Breast epithelium (tissue), 4 donors: ENCODE data around the gene ZFHX3. TPM values are rescaled to one million over a fixed set of nuclear protein-coding genes. Genes with fewer than 3 reads are reported as not detected.

Experiments used
- DNase-seq, 2 donors: peaks; one replicate each; pipeline ENCODE4 v3.0.0-alpha.2; 2019; ENCODE audit warnings: low spot score in 2 of 2
- H3K27ac ChIP-seq, 2 donors: fragments of 200-600 bp; sonication (generic) in 1 of 2; one replicate each; pipeline ENCODE4 v1.5.1; 2016 to 2019; ENCODE audit warnings: mild to moderate bottlenecking in 1 of 2
- H3K27me3 ChIP-seq, 2 donors: fragments of 200-600 bp; sonication (generic) in 1 of 2; one replicate each; pipeline versions ENCODE4 v1.5.1 to v1.6.0; 2017 to 2019; ENCODE audit warnings: control low read depth in 1 of 2, mild to moderate bottlenecking in 1 of 2
- H3K36me3 ChIP-seq: fragments of 200-600 bp; one replicate; pipeline ENCODE4 v1.5.1; 2019
- H3K4me1 ChIP-seq, 2 donors: fragments of 200-600 bp; sonication (generic); one replicate each; pipeline ENCODE4 v1.5.1; 2016 to 2019; ENCODE audit warnings: control low read depth in 1 of 2
- H3K4me3 ChIP-seq, 3 donors: fragments of 200-600 bp; sonication (generic); 1 replicate in 2 of 3; 2 replicates in 1 of 3; pipeline ENCODE4 v1.5.1; 2016 to 2019; ENCODE audit warnings: mild to moderate bottlenecking in 3 of 3, moderate library complexity in 2 of 3
- H3K9me3 ChIP-seq, 2 donors: fragments of 200-600 bp; sonication (generic) in 1 of 2; one replicate each; pipeline ENCODE4 v1.5.1; 2016 to 2019; ENCODE audit warnings: control low read depth in 1 of 2
- POLR2A ChIP-seq: fragments of 450-650 bp; IDR thresholded peaks from one replicate; pipeline ENCODE4 v1.6.1; 2016; ENCODE audit warnings: antibody characterized with exemption, mild to moderate bottlenecking, moderate library complexity
- POLR2AphosphoS5 ChIP-seq, 3 donors: sonication (generic); formaldehyde crosslinking; IDR thresholded peaks; one replicate each; pipeline ENCODE4 v1.6.1; 2017; ENCODE audit warnings: antibody characterized with exemption in 3 of 3
- intact Hi-C: fragments of 100-400 bp; cut with DNase I; formaldehyde crosslinking; loops from one replicate; pipeline ENCODE4 v1.15.1; 2023; ENCODE audit warnings: low total_unique reads
- total RNA-seq, 3 donors: library from RNA; depleted of rRNA; stranded (reverse); fragments of >200 nt; gene quantifications; one replicate each; pipeline ENCODE4 v1.1.0, GENCODE V29; 2016
- TF ChIP-seq, protein P1 (sequence below), 3 donors: fragments of 450-650 bp; IDR thresholded peaks; one replicate each; pipeline ENCODE4 v1.5.1; 2016 to 2017; ENCODE audit warnings: antibody characterized with exemption in 3 of 3, mild to moderate bottlenecking in 3 of 3, moderate library complexity in 3 of 3

Gene ZFHX3
- total RNA-seq, 3 donors from 2014 or later = 10.8 to 36.0 (median 11.8) TPM

DNA sequence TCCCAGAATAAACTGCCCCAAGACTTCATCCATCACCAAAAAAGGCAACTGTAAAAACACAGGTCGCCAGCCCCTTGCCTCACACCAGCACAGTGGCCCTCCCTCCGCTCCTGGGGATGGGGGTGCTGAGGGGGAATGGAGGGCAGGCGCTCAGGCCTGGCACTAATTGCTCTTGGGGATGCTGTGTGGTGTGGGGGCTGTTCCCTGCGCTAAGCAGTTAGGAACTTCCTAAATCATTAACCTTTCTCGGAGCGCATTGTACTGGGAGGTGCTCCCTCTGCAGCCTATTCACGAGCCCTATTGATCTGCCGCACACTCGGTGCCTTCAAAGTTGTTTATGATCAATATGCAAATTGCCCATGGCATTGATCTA lies 199.9 kb downstream of the ZFHX3 start:
- TF ChIP-seq POLR2A = no peak
- no peak for TF ChIP-seq POLR2AphosphoS5 (IDR thresholded peaks at IDR 0.05)
- TF ChIP-seq, protein P1, sequence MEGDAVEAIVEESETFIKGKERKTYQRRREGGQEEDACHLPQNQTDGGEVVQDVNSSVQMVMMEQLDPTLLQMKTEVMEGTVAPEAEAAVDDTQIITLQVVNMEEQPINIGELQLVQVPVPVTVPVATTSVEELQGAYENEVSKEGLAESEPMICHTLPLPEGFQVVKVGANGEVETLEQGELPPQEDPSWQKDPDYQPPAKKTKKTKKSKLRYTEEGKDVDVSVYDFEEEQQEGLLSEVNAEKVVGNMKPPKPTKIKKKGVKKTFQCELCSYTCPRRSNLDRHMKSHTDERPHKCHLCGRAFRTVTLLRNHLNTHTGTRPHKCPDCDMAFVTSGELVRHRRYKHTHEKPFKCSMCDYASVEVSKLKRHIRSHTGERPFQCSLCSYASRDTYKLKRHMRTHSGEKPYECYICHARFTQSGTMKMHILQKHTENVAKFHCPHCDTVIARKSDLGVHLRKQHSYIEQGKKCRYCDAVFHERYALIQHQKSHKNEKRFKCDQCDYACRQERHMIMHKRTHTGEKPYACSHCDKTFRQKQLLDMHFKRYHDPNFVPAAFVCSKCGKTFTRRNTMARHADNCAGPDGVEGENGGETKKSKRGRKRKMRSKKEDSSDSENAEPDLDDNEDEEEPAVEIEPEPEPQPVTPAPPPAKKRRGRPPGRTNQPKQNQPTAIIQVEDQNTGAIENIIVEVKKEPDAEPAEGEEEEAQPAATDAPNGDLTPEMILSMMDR (IDR thresholded peaks at IDR 0.05) = no peak
- Histone ChIP-seq H3K9me3 (no peaks in the 10 kb centered on the region), H3K27me3 (no peaks in the 10 kb centered on the region), H3K4me3 (no peak overlapping the region), H3K4me1 (no peaks in the 10 kb centered on the region), H3K36me3 (no peaks in the 10 kb centered on the region), H3K27ac (peak overlapping the region; percentile 62 to 81)
- no peak for DNase-seq
- intact Hi-C loops = loop anchor here (1.0 kb wide), 1 partner anchor 31 kb away; no protein-coding TSS in a partner anchor

DNA sequence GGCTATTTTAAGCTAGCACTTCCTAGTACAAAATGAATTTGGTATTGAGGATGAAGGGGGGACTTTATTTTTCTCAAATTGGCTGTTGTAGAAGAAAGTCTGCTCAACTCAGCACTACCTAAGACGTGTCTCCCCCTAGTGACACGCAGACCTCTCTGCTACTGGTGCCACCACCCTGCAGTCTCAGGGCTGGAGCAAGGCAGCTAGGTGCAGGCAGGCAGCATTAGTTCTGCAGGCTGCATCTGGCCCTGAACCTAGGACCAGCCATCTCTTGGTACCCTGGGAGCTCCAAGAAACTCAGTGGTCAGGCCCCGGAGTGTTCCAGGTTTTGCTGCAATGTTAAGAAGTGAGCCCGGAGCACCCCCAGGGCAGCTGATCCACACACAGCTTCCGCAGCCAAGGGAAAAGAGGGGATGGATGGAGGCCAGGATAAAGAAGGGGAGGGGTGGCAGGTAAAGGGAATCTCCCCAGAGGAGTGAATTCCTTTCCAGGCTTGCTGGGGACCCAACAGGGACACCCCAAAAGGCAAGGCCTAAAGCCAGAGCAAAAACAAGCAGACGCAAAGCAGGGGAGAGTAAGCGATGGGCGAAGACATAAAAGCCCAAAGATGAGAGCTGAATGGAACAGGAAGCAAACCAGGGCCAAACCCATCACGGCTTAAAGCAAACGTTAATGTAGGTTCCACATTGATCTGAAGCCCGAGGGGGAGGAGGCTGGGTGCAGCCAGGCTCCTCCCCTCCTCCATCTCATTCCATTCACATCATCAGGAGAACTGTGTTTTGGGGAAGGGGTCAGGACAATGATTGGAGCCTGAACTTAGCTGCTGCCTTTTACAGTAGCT lies 200.5 kb downstream of the ZFHX3 start:
- intact Hi-C loops = loop anchor here (1.0 kb wide), 1 partner anchor 32 kb away; no protein-coding TSS in a partner anchor
- Histone ChIP-seq H3K27ac (peak overlapping the region in 1 of 2 donors; percentile 81), H3K4me1 (no peaks in the 10 kb centered on the region), H3K36me3 (no peaks in the 10 kb centered on the region), H3K4me3 (no peak overlapping the region), H3K27me3 (no peaks in the 10 kb centered on the region), H3K9me3 (no peaks in the 10 kb centered on the region)
- DNase-seq = no peak
- TF ChIP-seq, protein P1 (IDR thresholded peaks at IDR 0.05) = no peak
- no peak for TF ChIP-seq POLR2AphosphoS5 (IDR thresholded peaks at IDR 0.05)
- TF ChIP-seq POLR2A = no peak

DNA sequence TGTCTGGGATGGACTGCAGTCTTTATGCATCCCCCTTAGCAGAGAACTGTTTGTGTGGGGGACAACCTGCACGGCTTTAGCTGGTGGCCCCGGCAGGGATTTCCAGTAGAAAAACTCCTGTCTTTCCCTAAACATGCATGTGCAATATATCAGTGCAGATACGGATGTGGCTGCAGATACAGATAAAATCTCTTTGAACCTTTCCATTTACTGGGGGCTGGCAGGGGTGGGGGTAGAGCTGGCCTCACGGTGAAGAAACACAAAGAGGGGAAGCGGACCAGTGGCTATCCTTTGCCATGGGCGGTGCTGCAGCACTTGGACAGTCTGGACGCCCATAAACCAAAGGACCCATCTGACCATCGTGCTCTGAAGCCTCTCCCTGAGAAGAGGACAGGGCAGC lies 201.3 kb downstream of the ZFHX3 start:
- H3K36me3 ChIP-seq = no peaks in the 10 kb centered on the region
- peak overlapping the region in 1 of 2 donors; percentile 21 for H3K27ac ChIP-seq
- H3K4me3 ChIP-seq = no peak overlapping the region
- no peaks in the 10 kb centered on the region for H3K9me3 ChIP-seq
- no peak for DNase-seq
- TF ChIP-seq POLR2AphosphoS5 (IDR thresholded peaks at IDR 0.05) = no peak
- no peak for TF ChIP-seq POLR2A
- TF ChIP-seq, protein P1 (IDR thresholded peaks at IDR 0.05) = no peak
- H3K27me3 ChIP-seq = no peaks in the 10 kb centered on the region
- H3K4me1 ChIP-seq = no peaks in the 10 kb centered on the region
- intact Hi-C loops = no loop called here

DNA sequence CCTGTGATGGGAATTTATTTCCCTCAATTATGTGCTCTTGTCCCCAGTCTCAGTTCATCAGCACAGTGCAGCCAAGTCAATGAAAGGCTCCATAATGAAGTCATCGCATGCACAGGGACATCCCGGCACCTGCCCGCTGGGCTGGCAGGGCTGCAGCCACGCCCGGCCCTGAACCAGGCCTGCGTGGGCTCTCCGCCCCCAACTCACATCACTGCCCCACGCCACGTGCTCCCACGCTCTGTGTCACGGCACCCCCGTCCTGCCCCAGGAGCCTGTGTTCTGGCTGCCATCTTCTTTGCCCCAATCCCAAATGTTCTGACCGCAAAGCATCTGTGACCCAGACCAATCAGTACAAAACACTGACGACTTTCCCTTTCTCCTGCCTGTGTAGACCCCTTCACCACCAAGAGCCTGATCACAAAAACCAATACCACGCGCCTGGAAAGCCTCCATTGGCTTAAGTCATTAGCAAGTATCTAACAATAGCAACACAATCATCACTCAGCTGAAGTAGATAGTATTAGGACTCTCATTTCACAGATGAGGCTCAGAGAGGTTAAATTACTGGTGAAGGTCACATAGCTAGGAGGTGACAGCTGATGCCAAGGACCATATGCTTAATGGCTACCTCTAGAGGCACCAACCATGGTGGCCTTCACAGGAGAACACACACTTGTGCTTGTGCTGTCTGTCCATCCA lies 202.5 kb downstream of the ZFHX3 start:
- Histone ChIP-seq H3K9me3 (no peaks in the 10 kb centered on the region), H3K27ac (peak overlapping the region in 1 of 2 donors; percentile 21), H3K4me1 (peaks cover 0 to 3% of the 10 kb centered on the region in 2 donors), H3K4me3 (no peak overlapping the region), H3K27me3 (no peaks in the 10 kb centered on the region), H3K36me3 (no peaks in the 10 kb centered on the region)
- intact Hi-C loops = no loop called here
- TF ChIP-seq POLR2A (no peak), POLR2AphosphoS5 (IDR thresholded peaks at IDR 0.05) (no peak)
- TF ChIP-seq, protein P1 (IDR thresholded peaks at IDR 0.05) = no peak
- no peak for DNase-seq
